Natural killer cell treated with Interleukin-12 subunit alpha and Interleukin-12 subunit beta and Interleukin-15 and Interleukin-18, amount 100 ng/mL, for 72 hours (primary cell): ENCODE data around the gene VPS18. TPM values are rescaled to one million over a fixed set of nuclear protein-coding genes. Genes with fewer than 3 reads are reported as not detected.

Experiments
- ATAC-seq, 2 donors: fragments of 150-1000 bp; cut with Tn5 transposase in 1 of 2; sonication (Bioruptor Pico), chemical (Tn5 transposase) in 1 of 2; 2 replicates each; pipeline ENCODE4 v1.10.0; 2021
- DNase-seq: peaks from one replicate; pipeline ENCODE4 v3.0.0; 2022; ENCODE audit warnings: low spot score
- H3K27ac Mint-ChIP-seq, 2 donors: 1 replicate in 1 of 2; 2 replicates in 1 of 2; pipeline ENCODE4 v1.8.0; 2022; ENCODE audit warnings: mixed read lengths in 2 of 2, mild to moderate bottlenecking in 1 of 2, moderate library complexity in 1 of 2
- H3K27me3 Mint-ChIP-seq, 2 donors: 1 replicate in 1 of 2; 2 replicates in 1 of 2; pipeline ENCODE4 v1.8.0; 2022; ENCODE audit warnings: mixed read lengths in 2 of 2
- H3K36me3 Mint-ChIP-seq: one replicate; pipeline ENCODE4 v1.8.0; 2022; ENCODE audit warnings: mixed read lengths
- H3K4me1 Mint-ChIP-seq, 2 donors: 1 replicate in 1 of 2; 2 replicates in 1 of 2; pipeline ENCODE4 v1.8.0; 2022; ENCODE audit warnings: low read depth in 2 of 2, mixed read lengths in 2 of 2, mild to moderate bottlenecking in 1 of 2
- H3K4me3 Mint-ChIP-seq: one replicate; pipeline ENCODE4 v1.8.0; 2022; ENCODE audit warnings: mixed read lengths
- H3K9me3 Mint-ChIP-seq: 2 replicates; pipeline ENCODE4 v1.8.0; 2022; ENCODE audit warnings: mixed read lengths
- total RNA-seq, 2 donors: library from RNA; stranded (reverse); gene quantifications; one replicate each; pipeline ENCODE4 v1.2.3, GENCODE V29; 2022

The VPS18 gene
- total RNA-seq, 2 donors from 2014 or later, result 22.8 to 27.3 TPM

DNA sequence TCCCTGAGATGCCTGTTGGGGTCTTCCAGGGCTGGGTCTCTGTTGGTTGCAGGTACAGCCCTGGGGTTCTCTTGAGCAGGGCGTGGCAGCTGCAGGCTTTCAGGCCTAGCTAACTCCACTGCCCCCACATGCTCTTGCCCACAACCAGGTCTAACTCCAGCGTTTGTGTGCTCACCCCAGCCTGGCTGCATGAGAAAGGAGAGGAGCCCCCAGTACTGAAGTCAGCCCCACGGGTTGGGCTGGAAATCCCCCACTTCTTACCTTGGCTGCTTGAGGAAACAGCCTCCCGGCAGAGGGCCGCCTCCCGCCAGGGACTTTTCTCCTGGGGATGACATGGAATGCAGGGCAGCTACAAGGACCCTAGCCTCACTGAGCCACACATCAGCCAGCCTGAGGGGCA, 18.2 kb downstream of the VPS18 start:
- no peak overlapping the region for H3K27ac Mint-ChIP-seq
- DNase-seq (no peak), ATAC-seq (no peak)
- H3K4me3 Mint-ChIP-seq, result no peak overlapping the region
- H3K27me3 Mint-ChIP-seq, result no peaks in the 10 kb centered on the region
- no peaks in the 10 kb centered on the region for H3K9me3 Mint-ChIP-seq
- H3K4me1 Mint-ChIP-seq, result peaks cover 1 to 3% of the 10 kb centered on the region in 2 donors
- H3K36me3 Mint-ChIP-seq, result no peaks in the 10 kb centered on the region

GRCh38 chr15:40914013-40914412, 19.8 kb downstream of the VPS18 start:
- no peaks in the 10 kb centered on the region for H3K9me3 Mint-ChIP-seq
- H3K27ac Mint-ChIP-seq, result no peak overlapping the region
- no peaks in the 10 kb centered on the region for H3K36me3 Mint-ChIP-seq
- DNase-seq (no peak), ATAC-seq (no peak)
- no peaks in the 10 kb centered on the region for H3K4me1 Mint-ChIP-seq
- H3K27me3 Mint-ChIP-seq, result no peaks in the 10 kb centered on the region
- no peak overlapping the region for H3K4me3 Mint-ChIP-seq

GRCh38 chr15:40914486-40914885, 20.2 kb downstream of the VPS18 start:
- no peaks in the 10 kb centered on the region for H3K36me3 Mint-ChIP-seq
- no peaks in the 10 kb centered on the region for H3K27me3 Mint-ChIP-seq
- H3K9me3 Mint-ChIP-seq, result no peaks in the 10 kb centered on the region
- no peaks in the 10 kb centered on the region for H3K4me1 Mint-ChIP-seq
- no peak overlapping the region for H3K27ac Mint-ChIP-seq
- ATAC-seq (no peak), DNase-seq (no peak)
- no peak overlapping the region for H3K4me3 Mint-ChIP-seq

DNA sequence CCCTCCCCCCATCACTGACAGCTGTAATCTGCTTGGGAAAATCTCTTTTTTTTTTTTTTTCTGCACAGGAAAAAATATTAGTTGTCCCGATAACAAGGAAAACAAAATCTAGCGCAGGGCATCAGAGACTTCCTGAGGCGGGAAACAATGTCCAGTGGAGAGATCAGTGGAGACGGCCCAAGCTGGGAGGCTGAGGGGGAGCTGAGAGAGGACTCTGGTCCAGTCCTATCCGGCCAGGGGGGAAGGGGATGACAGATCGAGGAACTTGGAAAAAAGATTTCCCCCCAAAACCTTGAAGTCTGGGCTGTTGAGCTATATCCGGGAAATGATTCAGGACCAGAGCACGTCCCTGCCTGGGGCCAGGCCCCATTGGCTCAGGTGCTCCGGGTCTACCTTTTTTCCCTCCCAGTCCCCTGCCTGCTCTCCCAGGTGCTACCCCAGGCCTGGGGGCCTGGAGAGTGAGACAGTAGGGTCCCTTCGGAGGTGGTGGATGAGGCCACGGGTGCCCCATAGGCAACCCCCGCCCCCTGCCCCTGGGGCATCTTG, 20.9 kb downstream of the VPS18 start:
- no peaks in the 10 kb centered on the region for H3K9me3 Mint-ChIP-seq
- no peak overlapping the region for H3K27ac Mint-ChIP-seq
- no peaks in the 10 kb centered on the region for H3K4me1 Mint-ChIP-seq
- ATAC-seq, result no peak
- H3K27me3 Mint-ChIP-seq, result no peaks in the 10 kb centered on the region
- no peak for DNase-seq
- no peaks in the 10 kb centered on the region for H3K36me3 Mint-ChIP-seq
- H3K4me3 Mint-ChIP-seq, result no peak overlapping the region

DNA sequence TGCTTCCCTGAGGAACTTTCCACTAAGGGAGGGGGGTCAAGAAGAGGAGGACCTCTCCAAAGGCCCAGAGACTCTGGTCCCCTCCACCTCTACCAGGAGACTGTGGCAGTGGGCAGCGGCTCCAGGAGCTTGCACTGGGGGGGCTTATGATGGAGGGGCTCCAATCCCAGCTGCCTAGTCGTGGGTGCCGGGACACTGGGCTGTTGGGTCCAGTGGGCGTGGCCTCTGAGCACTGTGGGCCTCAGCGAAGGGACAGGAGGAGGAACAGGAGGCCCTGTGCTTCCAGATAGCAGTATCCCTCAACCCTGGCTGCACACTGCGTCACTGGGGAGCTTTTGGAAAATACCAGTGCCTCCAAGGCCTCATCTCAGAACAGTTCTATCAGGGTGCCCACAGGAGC, 21.4 kb downstream of the VPS18 start:
- H3K36me3 Mint-ChIP-seq, result no peaks in the 10 kb centered on the region
- ATAC-seq (no peak), DNase-seq (no peak)
- H3K9me3 Mint-ChIP-seq, result no peaks in the 10 kb centered on the region
- no peak overlapping the region for H3K27ac Mint-ChIP-seq
- H3K4me3 Mint-ChIP-seq, result no peak overlapping the region
- H3K4me1 Mint-ChIP-seq, result no peaks in the 10 kb centered on the region
- H3K27me3 Mint-ChIP-seq, result no peaks in the 10 kb centered on the region

GRCh38 chr15:40917585-40917984, 23.3 kb downstream of the VPS18 start:
- H3K27me3 Mint-ChIP-seq, result peaks cover 0 to under 1% of the 10 kb centered on the region in 2 donors
- H3K36me3 Mint-ChIP-seq, result no peaks in the 10 kb centered on the region
- no peak for DNase-seq
- H3K4me1 Mint-ChIP-seq, result no peaks in the 10 kb centered on the region
- no peak overlapping the region for H3K27ac Mint-ChIP-seq
- H3K9me3 Mint-ChIP-seq, result no peaks in the 10 kb centered on the region
- no peak for ATAC-seq
- H3K4me3 Mint-ChIP-seq, result no peak overlapping the region

DNA sequence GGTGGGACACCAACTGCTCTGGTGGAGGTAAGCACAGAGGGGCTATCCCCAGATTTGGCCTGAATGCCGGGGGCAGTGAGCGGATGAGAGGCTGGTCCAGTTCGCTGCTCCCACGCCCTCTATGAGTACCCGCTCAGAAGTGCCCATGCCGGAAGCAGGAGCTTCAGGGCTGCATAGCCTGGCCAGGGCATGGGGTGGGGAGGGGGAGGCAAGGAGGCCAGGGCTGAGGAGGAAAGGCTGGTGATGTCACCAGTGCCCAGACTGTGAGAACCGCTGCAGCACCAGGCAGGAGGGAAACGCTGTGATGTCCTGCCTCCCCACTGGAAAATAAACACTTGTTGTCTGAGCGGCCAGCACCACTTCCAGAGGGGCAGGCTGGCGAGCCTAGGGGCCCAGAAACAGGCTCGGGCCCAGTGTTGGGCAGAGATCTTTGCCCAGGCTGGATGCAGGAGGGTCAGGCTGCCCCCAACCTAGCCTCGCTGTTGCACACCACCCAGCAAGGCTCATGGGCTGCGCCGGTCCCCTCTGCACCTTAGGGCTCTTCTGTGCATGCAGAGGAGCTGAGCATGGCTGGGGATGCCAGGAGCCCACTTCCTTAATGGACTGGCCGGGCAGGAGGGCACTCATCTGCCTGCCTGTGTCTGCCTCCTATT, 24.0 kb downstream of the VPS18 start:
- H3K4me3 Mint-ChIP-seq, result no peak overlapping the region
- no peaks in the 10 kb centered on the region for H3K36me3 Mint-ChIP-seq
- no peaks in the 10 kb centered on the region for H3K9me3 Mint-ChIP-seq
- no peaks in the 10 kb centered on the region for H3K4me1 Mint-ChIP-seq
- ATAC-seq, result no peak
- DNase-seq, result no peak
- H3K27me3 Mint-ChIP-seq, result peaks cover 0 to 4% of the 10 kb centered on the region in 2 donors
- H3K27ac Mint-ChIP-seq, result no peak overlapping the region

GRCh38 chr15:40918799-40919392, 24.6 kb downstream of the VPS18 start:
- peaks cover 0 to 4% of the 10 kb centered on the region in 2 donors for H3K27me3 Mint-ChIP-seq
- no peak overlapping the region for H3K27ac Mint-ChIP-seq
- DNase-seq (no peak), ATAC-seq (peak; percentile 4 to 22)
- no peaks in the 10 kb centered on the region for H3K9me3 Mint-ChIP-seq
- H3K4me3 Mint-ChIP-seq, result no peak overlapping the region
- no peaks in the 10 kb centered on the region for H3K4me1 Mint-ChIP-seq
- H3K36me3 Mint-ChIP-seq, result no peaks in the 10 kb centered on the region

DNA sequence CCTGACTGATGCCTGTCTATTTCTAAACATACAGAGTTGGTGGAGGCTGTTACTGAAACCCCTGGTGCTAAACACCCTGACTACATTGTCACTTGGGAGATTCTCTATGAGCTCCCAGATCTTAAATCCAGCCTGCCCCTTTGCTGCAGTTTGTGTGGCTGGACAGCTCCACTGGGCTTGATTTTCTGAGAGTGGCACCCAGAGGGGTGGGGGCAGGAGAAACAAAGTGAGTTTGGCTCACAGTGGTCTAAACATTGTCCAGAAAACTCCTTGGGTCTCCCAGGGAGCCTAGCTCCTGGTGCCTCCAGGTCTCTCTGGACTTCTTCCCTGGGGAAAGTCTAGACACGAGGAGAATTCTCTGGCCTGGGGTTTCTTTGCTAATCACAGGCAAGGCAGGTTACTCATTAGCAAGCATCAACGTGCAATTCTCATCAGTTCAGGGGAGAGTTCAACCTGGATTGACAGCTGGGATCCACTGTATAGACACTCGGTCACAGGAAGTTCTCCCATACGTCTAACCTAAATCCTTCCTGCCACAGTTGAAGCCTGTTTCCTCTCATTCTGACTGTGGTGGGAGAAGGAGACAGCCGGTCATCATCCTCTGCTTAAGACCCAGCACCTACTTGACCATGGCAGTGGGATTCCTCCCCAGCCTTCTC, 27.8 kb downstream of the VPS18 start:
- no peaks in the 10 kb centered on the region for H3K9me3 Mint-ChIP-seq
- no peaks in the 10 kb centered on the region for H3K36me3 Mint-ChIP-seq
- H3K27ac Mint-ChIP-seq, result no peak overlapping the region
- peaks cover 20% of the 10 kb centered on the region in 2 donors for H3K27me3 Mint-ChIP-seq
- H3K4me3 Mint-ChIP-seq, result no peak overlapping the region
- no peak for DNase-seq
- peaks cover 3 to 11% of the 10 kb centered on the region in 2 donors for H3K4me1 Mint-ChIP-seq
- no peak for ATAC-seq

- Mint-ChIP-seq H3K36me3 (no peaks in the 10 kb centered on the region), H3K27me3 (peaks cover 23 to 24% of the 10 kb centered on the region in 2 donors), H3K4me1 (peaks cover 6 to 14% of the 10 kb centered on the region in 2 donors), H3K27ac (no peak overlapping the region), H3K9me3 (no peaks in the 10 kb centered on the region), H3K4me3 (no peak overlapping the region)
- ATAC-seq (no peak), DNase-seq (no peak)
These were observed 28.4 kb downstream of the VPS18 start for GRCh38 chr15:40922608-40923005.

DNA sequence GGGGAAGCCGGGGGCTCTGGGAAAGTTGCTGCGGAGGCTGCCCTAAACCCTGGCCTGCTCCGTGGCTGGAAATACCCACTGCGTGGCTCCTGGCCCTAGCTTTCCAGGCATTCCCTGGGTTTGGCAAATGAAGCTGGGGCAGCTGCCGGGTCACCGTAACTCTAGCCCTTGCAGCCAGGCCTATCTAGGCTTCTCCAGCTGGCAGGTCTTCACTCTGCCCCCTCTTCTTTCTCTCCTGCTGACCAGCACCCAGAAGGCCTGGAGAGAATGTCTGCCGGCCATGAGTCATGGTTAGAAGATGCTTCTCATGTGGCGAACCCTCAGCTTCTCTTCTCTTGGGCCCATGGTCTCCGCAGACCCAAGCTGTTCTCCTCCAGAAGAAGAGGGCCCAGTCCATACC, 29.3 kb downstream of the VPS18 start:
- ATAC-seq (no peak), DNase-seq (no peak)
- Mint-ChIP-seq H3K9me3 (no peaks in the 10 kb centered on the region), H3K4me1 (peaks cover 6 to 14% of the 10 kb centered on the region in 2 donors), H3K27ac (no peak overlapping the region), H3K27me3 (peaks cover 23 to 24% of the 10 kb centered on the region in 2 donors), H3K4me3 (no peak overlapping the region), H3K36me3 (no peaks in the 10 kb centered on the region)

GRCh38 chr15:40925495-40925862, 31.2 kb downstream of the VPS18 start:
- Mint-ChIP-seq H3K36me3 (no peaks in the 10 kb centered on the region), H3K4me1 (peaks cover 13 to 25% of the 10 kb centered on the region in 2 donors), H3K9me3 (no peaks in the 10 kb centered on the region), H3K27me3 (peaks cover 31 to 33% of the 10 kb centered on the region in 2 donors), H3K27ac (no peak overlapping the region), H3K4me3 (no peak overlapping the region)
- no peak for ATAC-seq
- no peak for DNase-seq

DNA sequence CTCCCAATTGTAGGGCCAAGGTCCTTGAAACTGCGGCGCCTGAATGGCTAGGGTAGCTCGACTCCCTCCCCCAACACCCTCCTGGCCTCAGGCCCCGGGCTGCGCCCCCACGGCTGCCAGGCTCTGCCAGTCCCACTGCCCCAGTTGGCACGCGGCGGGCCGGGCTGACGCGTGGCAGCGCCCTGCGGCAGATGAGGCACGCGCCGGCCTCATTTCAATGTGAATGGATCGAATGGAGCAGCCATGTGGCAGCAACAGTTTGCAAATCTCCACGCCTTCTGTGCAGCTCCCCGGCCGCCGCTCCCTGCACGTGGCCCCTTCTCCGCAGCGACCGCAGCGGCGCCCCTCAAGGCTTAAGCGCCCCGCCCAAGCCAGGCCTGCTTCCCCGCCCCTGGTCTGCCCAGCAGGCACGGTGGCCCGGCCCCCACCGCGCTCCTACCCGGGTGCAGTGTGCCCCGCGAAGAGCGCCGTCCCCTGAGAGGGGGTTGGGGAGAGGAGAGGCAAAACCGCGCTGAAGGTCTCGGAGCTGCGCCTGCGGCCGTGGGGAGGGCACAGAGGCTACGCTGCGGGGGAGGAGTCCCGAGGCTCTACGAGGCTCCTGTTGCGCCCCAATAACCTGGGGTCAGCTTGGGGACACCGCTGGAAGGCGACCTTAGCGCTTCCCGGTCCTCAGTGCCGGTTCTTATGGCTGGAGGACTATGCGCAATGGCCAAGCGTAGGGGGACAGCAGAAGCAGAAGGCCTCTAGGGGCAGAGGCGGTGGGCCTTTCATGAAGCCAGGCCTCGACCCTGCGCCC, 31.8 kb downstream of the VPS18 start:
- peaks cover 37 to 39% of the 10 kb centered on the region in 2 donors for H3K27me3 Mint-ChIP-seq
- H3K4me3 Mint-ChIP-seq, result peak overlapping the region; percentile 47
- H3K4me1 Mint-ChIP-seq, result peaks cover 19 to 31% of the 10 kb centered on the region in 2 donors
- H3K36me3 Mint-ChIP-seq, result no peaks in the 10 kb centered on the region
- no peaks in the 10 kb centered on the region for H3K9me3 Mint-ChIP-seq
- peak in 1 of 2 donors; percentile 20 for ATAC-seq
- no peak overlapping the region for H3K27ac Mint-ChIP-seq
- no peak for DNase-seq
